Measurements from ENCODE around the gene TNFRSF14. TPM values are rescaled to one million over a fixed set of nuclear protein-coding genes. Genes with fewer than 3 reads are reported as not detected.
A peak's percentile ranks its signal among the peaks of the same experiment; 100 is the strongest.

Gene TNFRSF14
- total RNA-seq, 1 experiment from 2014 or later, result 24.4 TPM

GRCh38 chr1:2526824-2527555, 29.2 kb upstream of the TNFRSF14 start:
- Mint-ChIP-seq H3K9me3 (ENCODE audit: low read depth, unreplicated experiment) (no peaks in the 10 kb centered on the region), H3K4me1 (ENCODE audit: low read depth, unreplicated experiment) (no peaks in the 10 kb centered on the region), H3K27ac (ENCODE audit: unreplicated experiment) (no peak overlapping the region), H3K36me3 (ENCODE audit: insufficient read depth, unreplicated experiment) (peaks cover 24% of the 10 kb centered on the region), H3K27me3 (ENCODE audit: unreplicated experiment) (peaks cover 12% of the 10 kb centered on the region), H3K4me3 (ENCODE audit: low read depth, unreplicated experiment) (peak overlapping the region; percentile 75)
- DNase-seq, result no peak
- CTCF ChIA-PET, result interaction anchor here (0.9 to 1.4 kb wide), 5 partner anchors 9 to 328 kb away, joined by 3 to 8 read pairs (median 5); no protein-coding TSS in a partner anchor
- no peak for TF ChIP-seq CTCF (IDR thresholded peaks at IDR 0.05; ENCODE audit: unreplicated experiment)
- intact Hi-C loops (cut with micrococcal nuclease; ENCODE audit: unreplicated experiment), result no loop called here
- BruUV-seq (replicated peaks), result no TSS peak

- CTCF ChIA-PET, result no interaction called here
- intact Hi-C loops (cut with micrococcal nuclease; ENCODE audit: unreplicated experiment), result no loop called here
- H3K4me1 Mint-ChIP-seq (ENCODE audit: low read depth, unreplicated experiment), result no peaks in the 10 kb centered on the region
These were observed 28.7 kb upstream of the TNFRSF14 start for GRCh38 chr1:2527556-2527860.

GRCh38 chr1:2528016-2528415, 28.2 kb upstream of the TNFRSF14 start:
- no peak for TF ChIP-seq CTCF (IDR thresholded peaks at IDR 0.05; ENCODE audit: unreplicated experiment)
- peaks cover 24% of the 10 kb centered on the region for H3K36me3 Mint-ChIP-seq (ENCODE audit: insufficient read depth, unreplicated experiment)
- intact Hi-C loops (cut with micrococcal nuclease; ENCODE audit: unreplicated experiment), result no loop called here
- no peak overlapping the region for H3K27ac Mint-ChIP-seq (ENCODE audit: unreplicated experiment)
- DNase-seq, result no peak
- peaks cover 12% of the 10 kb centered on the region for H3K27me3 Mint-ChIP-seq (ENCODE audit: unreplicated experiment)
- no TSS peak for BruUV-seq (replicated peaks)
- no peaks in the 10 kb centered on the region for H3K9me3 Mint-ChIP-seq (ENCODE audit: low read depth, unreplicated experiment)
- no peak overlapping the region for H3K4me3 Mint-ChIP-seq (ENCODE audit: low read depth, unreplicated experiment)
- CTCF ChIA-PET, result no interaction called here
- no peaks in the 10 kb centered on the region for H3K4me1 Mint-ChIP-seq (ENCODE audit: low read depth, unreplicated experiment)

More at GRCh38 chr1:2527556-2527860, 28.7 kb upstream of the TNFRSF14 start:
- H3K9me3 Mint-ChIP-seq (ENCODE audit: low read depth, unreplicated experiment), result no peaks in the 10 kb centered on the region
- no peak overlapping the region for H3K4me3 Mint-ChIP-seq (ENCODE audit: low read depth, unreplicated experiment)
- TF ChIP-seq CTCF (IDR thresholded peaks at IDR 0.05; ENCODE audit: unreplicated experiment), result no peak
- H3K36me3 Mint-ChIP-seq (ENCODE audit: insufficient read depth, unreplicated experiment), result peaks cover 24% of the 10 kb centered on the region
- peaks cover 12% of the 10 kb centered on the region for H3K27me3 Mint-ChIP-seq (ENCODE audit: unreplicated experiment)
- H3K27ac Mint-ChIP-seq (ENCODE audit: unreplicated experiment), result no peak overlapping the region
- no peak for DNase-seq
- BruUV-seq (replicated peaks), result no TSS peak

DNA sequence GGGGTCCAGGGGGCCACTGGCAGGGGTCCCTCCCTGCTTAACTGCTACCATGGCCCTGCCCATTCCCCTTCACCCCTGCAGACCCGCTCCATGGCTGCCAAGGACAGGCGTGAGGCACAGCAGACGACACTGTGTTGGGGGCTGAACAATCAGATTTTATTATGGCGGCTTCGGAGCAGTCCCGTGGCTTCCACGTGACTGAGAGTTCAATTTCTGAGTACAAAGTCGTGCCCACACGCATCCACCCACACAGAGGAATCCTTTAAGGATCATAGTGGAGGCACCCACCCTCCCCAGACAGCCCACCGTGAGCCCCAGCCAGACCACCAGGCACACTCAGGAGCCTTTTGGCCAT, 27.6 kb upstream of the TNFRSF14 start:
- no peak overlapping the region for H3K27ac Mint-ChIP-seq (ENCODE audit: unreplicated experiment)
- no peak for DNase-seq
- intact Hi-C loops (cut with micrococcal nuclease; ENCODE audit: unreplicated experiment), result no loop called here
- peaks cover 12% of the 10 kb centered on the region for H3K27me3 Mint-ChIP-seq (ENCODE audit: unreplicated experiment)
- BruUV-seq (replicated peaks), result no TSS peak
- no peak overlapping the region for H3K4me3 Mint-ChIP-seq (ENCODE audit: low read depth, unreplicated experiment)
- peaks cover 24% of the 10 kb centered on the region for H3K36me3 Mint-ChIP-seq (ENCODE audit: insufficient read depth, unreplicated experiment)
- no peaks in the 10 kb centered on the region for H3K4me1 Mint-ChIP-seq (ENCODE audit: low read depth, unreplicated experiment)
- no peak for TF ChIP-seq CTCF (IDR thresholded peaks at IDR 0.05; ENCODE audit: unreplicated experiment)
- no peaks in the 10 kb centered on the region for H3K9me3 Mint-ChIP-seq (ENCODE audit: low read depth, unreplicated experiment)
- CTCF ChIA-PET, result no interaction called here

Data from Calu3 (cell line).